ENCODE measurements around the gene PIGR.

PIGR gene

DNA sequence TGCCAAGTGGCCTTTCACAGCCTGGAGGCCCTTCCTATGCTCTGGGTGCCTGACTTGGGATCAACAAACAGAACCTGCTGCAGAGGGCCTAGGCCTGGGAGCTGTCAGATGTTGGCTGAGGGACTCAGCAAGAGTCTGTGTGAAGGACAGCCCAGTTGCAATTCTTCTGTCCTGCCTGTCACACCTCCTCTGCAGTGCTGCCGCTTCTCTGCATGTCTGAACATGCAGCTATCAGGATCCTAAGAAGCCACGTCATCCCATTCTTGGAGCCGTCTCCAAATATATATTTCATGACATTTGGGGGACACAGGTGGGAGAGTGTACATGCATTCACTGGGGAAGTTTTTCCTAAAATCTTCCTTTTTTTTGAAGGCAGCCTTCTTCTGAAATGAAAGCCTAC is 15.4 kb upstream of the PIGR start:
- DNase-seq (ENCODE audit: low spot score), result no peak

DNA sequence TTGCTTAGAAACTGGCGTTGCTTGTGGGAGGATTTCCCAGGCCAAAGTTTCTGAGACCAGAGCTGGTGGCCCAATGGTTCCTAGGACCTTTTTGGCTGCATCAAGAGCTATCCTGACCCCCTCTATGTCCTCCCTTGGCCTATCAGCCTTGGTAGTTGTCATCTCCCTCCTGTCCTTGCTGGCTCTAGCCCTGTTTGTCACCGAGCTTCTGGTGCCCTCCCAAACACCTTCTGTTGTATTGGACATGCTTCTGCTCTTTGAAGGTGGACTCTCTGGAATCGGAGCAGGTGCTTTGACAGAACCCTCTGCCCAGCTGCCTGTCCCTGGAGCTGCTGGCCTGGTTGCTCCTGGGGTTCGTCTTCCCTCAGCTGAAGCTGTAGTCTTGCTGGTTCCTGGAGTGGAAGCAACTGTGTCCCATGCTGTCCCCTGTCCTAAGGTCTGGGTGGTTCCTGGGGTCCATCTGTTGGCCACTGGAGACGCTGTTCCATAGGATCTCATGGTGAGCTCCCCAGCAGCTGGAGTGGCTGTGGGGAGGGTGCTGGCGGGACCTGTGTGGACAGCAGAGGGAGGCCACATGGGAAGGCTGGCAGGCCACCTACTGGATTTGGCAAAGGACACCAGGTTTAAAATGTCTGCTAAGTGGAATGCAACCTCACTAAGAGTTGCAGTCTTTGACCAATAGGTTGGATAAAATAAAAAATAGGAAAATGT is 14.6 kb upstream of the PIGR start:
- DNase-seq (ENCODE audit: low spot score), result no peak

- no peak for DNase-seq (ENCODE audit: low spot score)
Measured at GRCh38 chr1:206958144-206958543, 11.9 kb upstream of the PIGR start.

DNA sequence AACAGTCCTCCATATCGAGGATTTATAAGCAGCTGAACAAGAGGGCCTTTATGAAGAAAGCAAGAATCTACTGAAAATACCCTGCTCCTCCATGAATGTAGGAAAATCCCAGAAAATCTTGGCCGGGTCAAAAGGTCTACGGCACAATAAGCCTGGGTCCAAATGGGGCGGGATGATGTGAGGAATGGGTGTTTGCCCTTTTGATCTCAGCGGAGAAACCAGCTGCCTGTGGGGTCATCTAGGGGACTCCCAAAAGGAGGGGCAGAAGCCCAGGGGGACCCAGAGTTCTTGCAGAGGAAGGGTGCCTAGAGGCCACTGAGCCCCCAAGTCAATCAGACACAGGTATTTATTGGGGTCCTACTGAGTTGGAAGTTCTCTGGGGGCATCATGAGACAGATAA is 11.4 kb upstream of the PIGR start:
- no peak for DNase-seq (ENCODE audit: low spot score)

DNA sequence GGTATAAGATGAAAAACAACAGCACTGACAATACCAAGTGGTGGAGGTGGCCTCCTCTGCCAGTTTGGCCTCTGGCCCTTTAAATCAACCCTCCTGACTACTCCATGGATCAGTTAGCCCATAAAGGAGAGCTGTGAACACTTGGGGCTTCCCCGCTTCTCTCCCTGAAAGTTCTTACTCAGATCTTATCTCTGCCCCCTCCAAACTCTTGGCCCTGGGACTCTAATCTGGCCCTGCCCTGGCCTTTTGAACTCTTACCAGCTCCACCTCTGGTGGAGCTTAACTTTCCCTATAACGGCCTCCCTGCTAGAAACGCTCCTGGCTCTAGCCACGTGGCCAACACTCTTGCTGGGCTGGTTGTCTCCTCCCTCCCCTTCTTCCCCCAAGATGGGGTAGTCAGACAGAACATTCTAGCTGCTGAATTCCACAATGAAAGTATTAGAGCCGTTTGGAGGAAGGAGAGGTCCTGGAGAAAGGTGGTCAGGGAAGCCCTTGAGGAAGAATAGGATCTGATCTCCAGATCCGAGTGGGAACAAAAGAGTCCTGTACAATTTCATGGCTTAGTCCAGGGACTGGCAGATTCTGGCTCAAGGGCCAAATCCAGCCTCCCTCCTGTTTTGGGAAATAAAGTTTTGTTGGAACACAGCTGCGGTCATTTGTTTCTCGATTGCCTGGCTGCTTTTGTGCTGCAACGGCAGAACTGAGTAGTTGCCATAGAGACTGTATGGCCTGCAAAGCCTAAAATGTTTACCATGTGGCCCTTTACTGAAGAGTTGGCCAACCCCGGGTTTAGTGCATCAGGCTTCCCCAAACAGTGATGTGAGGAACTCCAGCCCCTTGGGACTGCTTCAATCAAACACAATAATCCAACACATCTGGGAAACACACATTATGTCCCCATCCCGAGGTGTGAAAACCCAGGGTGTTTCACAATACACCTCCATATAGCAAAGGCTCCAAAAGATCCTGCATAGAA is 9.5 kb upstream of the PIGR start:
- no peak for DNase-seq (ENCODE audit: low spot score)

GRCh38 chr1:206954459-206955342 is 8.4 kb upstream of the PIGR start:
- DNase-seq (ENCODE audit: low spot score), result no peak

DNA sequence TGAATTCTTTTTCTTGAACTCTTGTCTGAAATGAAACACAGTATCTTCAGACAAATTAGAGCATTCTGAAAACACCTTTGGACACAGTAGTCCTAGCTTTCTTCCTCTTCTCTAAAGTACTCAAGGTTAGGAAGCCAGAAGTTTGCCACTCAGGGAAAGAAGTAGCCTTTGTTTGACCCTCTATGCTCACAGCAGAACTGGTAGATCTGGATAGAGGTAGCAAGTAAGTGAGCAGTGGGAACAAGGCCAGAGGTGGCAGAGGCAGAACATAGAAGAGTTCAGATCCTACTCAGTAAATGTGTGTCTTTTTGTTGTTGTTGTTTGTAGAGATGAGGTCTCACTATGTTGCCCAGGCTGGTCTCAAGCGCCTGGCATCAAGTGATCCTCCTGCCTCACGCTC is 7.4 kb upstream of the PIGR start:
- no peak for DNase-seq (ENCODE audit: low spot score)

- DNase-seq (ENCODE audit: low spot score), result no peak
Measured at GRCh38 chr1:206953126-206953525, 6.9 kb upstream of the PIGR start.

DNA sequence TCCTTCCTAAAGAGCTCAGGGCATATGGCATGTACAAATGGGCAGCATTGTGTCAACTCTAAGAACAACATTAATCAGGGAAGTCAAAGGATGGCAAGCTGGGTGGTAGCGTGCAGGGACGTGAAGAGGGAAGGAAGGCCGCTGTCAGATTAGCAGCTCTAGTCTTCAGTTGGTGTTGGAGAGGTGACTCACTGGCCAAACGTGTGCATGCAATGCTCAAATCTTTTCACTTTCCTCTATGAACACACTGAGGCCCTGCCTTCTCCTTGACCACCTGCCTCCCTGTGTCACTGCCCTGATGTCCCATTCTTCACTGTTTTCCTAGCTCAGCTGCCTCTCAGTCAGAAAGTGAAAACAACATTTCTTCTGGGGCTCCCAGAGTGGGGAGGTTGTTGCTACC is 5.9 kb upstream of the PIGR start:
- no peak for DNase-seq (ENCODE audit: low spot score)

- DNase-seq (ENCODE audit: low spot score), result no peak
Measured at GRCh38 chr1:206951318-206952100, 5.2 kb upstream of the PIGR start.

- DNase-seq (ENCODE audit: low spot score), result no peak
Measured at GRCh38 chr1:206949641-206950040, 3.4 kb upstream of the PIGR start.

DNA sequence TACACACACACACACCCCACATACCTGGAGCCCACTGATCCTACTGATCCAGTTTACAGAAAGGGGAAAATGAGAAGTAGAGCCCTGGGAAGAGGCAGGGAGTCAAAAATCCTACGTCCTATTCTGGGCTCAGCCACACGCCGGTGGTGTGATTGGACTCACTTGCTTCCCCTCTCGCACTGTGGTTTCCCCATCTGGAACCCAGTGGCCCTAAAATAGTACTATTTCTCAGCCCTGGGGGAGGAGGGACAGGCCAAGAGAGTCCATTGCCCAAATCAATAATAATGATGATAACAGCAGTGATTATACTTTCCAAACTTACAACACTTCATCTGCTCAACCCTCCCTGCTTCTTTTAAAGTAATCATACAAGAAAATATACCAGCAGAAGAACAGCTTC is 2.9 kb upstream of the PIGR start:
- no peak for DNase-seq (ENCODE audit: low spot score)

GRCh38 chr1:206947255-206947654 is 989 bp upstream of the PIGR start:
- DNase-seq (ENCODE audit: low spot score), result no peak

- DNase-seq (ENCODE audit: low spot score), result no peak
Measured at GRCh38 chr1:206945779-206946178, 487 bp downstream of the PIGR start.

DNA sequence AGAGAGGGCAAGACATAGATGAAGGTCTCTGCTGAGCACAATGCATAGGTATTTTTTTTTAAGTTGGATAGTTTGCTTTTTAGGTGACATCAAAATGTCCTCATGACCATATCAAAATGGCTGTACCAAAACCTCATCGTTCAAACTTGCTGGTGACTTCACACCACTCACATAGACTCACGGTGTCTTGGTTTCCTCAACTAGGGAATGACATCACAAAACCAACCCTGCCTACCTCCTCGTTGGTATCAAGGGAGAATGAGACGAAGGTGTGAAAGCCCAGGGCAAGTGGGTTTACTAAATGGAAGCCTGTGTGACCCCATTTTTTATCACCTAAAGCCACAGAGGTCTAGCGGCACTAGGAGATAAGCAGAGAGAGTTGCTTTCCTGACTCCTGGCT is 1.6 kb downstream of the PIGR start:
- no peak for DNase-seq (ENCODE audit: low spot score)

DNA sequence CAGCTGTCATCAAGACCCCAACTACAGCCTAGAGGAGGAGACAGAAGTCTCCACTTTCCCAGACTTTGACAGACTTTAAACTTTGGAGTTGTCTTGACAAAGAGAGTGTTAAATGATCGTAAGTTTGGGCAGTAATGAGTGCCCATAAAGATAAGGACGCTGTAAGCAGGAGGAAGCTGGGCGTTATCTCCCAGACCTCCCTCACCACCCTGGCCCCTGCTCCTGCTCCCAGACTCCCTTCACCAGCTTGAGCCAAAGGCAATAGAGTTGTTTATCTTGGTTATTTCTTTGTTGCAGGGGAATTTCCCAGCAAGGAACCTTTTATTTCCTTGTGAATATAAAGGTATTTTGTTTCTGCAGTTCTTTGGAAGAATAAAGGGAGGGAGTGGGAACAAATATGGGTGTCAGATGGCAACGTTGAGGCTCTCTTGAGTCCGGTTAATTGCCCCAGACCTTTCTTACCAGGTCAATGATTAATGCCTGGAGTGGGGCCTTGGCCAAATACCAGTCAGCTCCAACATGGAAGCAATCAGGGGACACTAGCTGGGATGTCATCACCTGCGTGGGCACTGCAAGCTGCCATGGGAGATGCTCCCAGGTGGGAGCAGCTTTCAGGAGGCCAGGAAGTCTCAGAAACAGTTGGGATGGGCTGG is 4.4 kb downstream of the PIGR start:
- no peak for DNase-seq (ENCODE audit: low spot score)

DNA sequence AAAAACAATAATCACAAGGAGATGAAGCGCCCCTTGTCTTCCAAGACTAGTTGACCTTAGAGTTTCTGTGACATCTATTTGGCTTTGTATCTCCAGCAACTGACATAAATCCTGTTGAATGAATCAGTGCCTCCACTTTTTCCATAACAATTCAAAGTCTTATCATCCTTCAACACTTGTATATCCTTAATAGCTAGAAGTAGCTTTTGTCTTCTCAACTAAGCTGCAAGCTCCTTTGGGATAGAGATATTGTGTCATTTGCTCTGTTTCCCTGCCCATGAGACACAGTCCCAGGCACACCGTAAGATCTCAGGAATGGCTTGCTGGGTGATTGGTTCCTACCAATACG is 5.7 kb downstream of the PIGR start:
- no peak for DNase-seq (ENCODE audit: low spot score)

DNA sequence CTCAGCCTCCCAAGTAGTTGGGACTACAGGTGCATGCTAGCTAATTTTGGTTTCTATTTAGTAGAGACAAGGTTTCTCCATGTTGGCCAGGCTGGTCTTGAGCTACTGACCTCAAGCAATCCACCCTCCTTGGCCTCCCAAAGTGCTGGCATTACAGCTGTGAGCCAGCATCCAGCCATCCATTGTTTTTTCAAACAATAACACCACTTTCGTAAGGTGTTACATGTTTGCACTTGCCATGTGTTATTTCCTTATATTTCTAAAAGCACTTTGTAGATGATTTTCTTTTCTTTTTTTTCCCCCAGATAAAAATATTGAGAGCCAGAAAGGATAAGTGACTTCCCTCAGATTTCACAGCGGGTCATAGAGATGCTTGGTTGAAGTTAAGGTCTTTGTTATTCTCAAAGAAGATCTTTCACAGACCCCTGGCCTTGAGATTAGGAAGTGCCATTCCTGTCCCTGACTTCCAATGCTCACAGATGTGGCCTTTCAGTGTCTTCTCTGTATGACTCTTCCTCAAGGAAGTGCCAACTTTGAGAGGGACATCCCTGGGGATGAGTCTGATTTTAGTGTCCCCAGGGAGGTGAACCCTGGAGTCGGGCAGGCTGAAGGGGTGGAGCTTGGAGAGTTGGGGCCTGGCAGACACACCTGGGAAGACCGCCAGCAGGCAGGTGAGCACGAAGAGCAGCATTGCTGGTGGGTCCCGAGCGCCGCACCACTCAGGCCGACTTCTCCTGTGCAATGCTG is 6.3 kb downstream of the PIGR start:
- no peak for DNase-seq (ENCODE audit: low spot score)

- DNase-seq (ENCODE audit: low spot score), result no peak
Measured at GRCh38 chr1:206939131-206939530, 7.1 kb downstream of the PIGR start.

GRCh38 chr1:206937425-206937824 is 8.8 kb downstream of the PIGR start:
- DNase-seq (ENCODE audit: low spot score), result no peak

Measured in SK-N-DZ (cell line).